Caco-2 (cell line): ENCODE results near the gene BCL2L12. TPM values are rescaled to one million over a fixed set of nuclear protein-coding genes. Genes with fewer than 3 reads are reported as not detected.

ENCODE experiments used
- BruUV-seq: library from RNA; stranded (reverse); fragments of 400-500 nt; replicated peaks from 2 replicates; lab custom pipeline; 2021; lab: Mats Ljungman, UMichigan
- CTCF ChIA-PET: fragments of 300-600 bp; sonication (Branson Sonifier 250); formaldehyde crosslinking; loops from one replicate; lab custom pipeline; 2022; ENCODE audit warnings: antibody characterized with exemption; lab: Charles Lee
- POLR2A ChIA-PET: fragments of 300-600 bp; sonication (Branson Sonifier 250); formaldehyde crosslinking; loops from one replicate; lab custom pipeline; 2022; ENCODE audit warnings: antibody characterized with exemption; lab: Charles Lee
- DNase-seq, 2 experiments: peaks; one replicate each; pipeline versions ENCODE4 v3.0.0 to v3.0.0-alpha.2; 2020 to 2022
- H3K27me3 ChIP-seq: replicated peaks from 2 replicates; pipeline ENCODE4 v1.6.0; 2011; ENCODE audit warnings: low read length; ENCODE audit not compliant: control insufficient read depth, insufficient read depth
- H3K36me3 ChIP-seq: 2 replicates; pipeline ENCODE4 v1.5.1; 2011; ENCODE audit warnings: low read length; ENCODE audit not compliant: control insufficient read depth, insufficient read depth
- H3K4me1 ChIP-seq: fragments of 250-450 bp; sonication (Bioruptor Pico); 2 replicates; pipeline ENCODE4 v1.5.1; 2020; ENCODE audit warnings: mild to moderate bottlenecking
- H3K4me3 ChIP-seq: 2 replicates; pipeline ENCODE4 v1.5.1; 2011; ENCODE audit warnings: low read depth, mild to moderate bottlenecking, control low read depth, low read length
- H3K9me3 ChIP-seq: fragments of 250-450 bp; sonication (Bioruptor Pico); 2 replicates; pipeline ENCODE4 v1.5.1; 2020; ENCODE audit warnings: mild to moderate bottlenecking, moderate library complexity
- H3K27ac Mint-ChIP-seq: one replicate; pipeline ENCODE4 v1.8.0; 2022; ENCODE audit warnings: mixed read lengths; ENCODE audit not compliant: unreplicated experiment
- H3K27me3 Mint-ChIP-seq: one replicate; pipeline ENCODE4 v1.8.0; 2022; ENCODE audit warnings: mixed read lengths; ENCODE audit not compliant: insufficient read depth, unreplicated experiment
- H3K36me3 Mint-ChIP-seq: one replicate; pipeline ENCODE4 v1.8.0; 2022; ENCODE audit warnings: mild to moderate bottlenecking, mixed read lengths; ENCODE audit not compliant: insufficient read depth, unreplicated experiment
- H3K4me1 Mint-ChIP-seq: one replicate; pipeline ENCODE4 v1.8.0; 2022; ENCODE audit warnings: low read depth, mixed read lengths; ENCODE audit not compliant: unreplicated experiment
- H3K4me3 Mint-ChIP-seq: one replicate; pipeline ENCODE4 v1.8.0; 2022; ENCODE audit warnings: mild to moderate bottlenecking, moderate library complexity, mixed read lengths; ENCODE audit not compliant: unreplicated experiment
- H3K9me3 Mint-ChIP-seq: one replicate; pipeline ENCODE4 v1.8.0; 2022; ENCODE audit warnings: mixed read lengths; ENCODE audit not compliant: unreplicated experiment
- intact Hi-C: fragments of 100-400 bp; cut with micrococcal nuclease; formaldehyde crosslinking; loops from one replicate; pipeline ENCODE4 v1.10.0; 2022; ENCODE audit not compliant: unreplicated experiment
- total RNA-seq: library from RNA; stranded (reverse); gene quantifications from 2 replicates; pipeline ENCODE4 v1.2.3, GENCODE V29; 2022
- TF ChIP-seq, protein P1 (sequence below), 2 experiments: fragments of 200-600 bp in 1 of 2; IDR thresholded peaks; 1 replicate in 1 of 2; 2 replicates in 1 of 2; pipeline versions ENCODE4 v1.5.1 to v1.8.0; 2011 to 2022; ENCODE audit warnings: antibody characterized with exemption in 1 of 2, control low read depth in 1 of 2, inconsistent platforms in 1 of 2, low read depth in 1 of 2, low read length in 1 of 2, mild to moderate bottlenecking in 1 of 2, moderate library complexity in 1 of 2; ENCODE audit not compliant: insufficient read depth in 1 of 2, severe bottlenecking in 1 of 2, unreplicated experiment in 1 of 2

BCL2L12 gene
- total RNA-seq, 1 experiment from 2014 or later = 111 TPM

DNA sequence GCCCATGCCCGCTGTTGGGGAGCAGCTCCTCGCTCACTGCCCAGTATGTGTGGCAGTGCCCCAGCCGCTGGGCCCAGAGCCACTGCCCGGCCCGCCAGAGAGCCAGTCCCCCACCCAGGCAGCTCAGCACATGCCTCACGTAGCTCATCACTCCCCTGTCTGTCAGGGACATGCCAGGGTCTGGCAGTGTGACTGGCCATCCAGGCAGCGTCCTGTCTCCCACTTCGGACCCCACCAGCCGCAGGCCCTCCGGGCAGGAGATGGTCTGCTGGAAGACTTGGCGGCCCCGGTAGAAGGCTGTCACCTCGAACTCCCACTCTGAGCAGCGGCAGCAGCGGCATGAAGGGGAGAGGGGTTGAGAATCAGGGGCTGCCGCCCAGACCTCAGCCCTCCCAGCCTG lies 3.7 kb upstream of the BCL2L12 start:
- no peak overlapping the region for H3K4me3 Mint-ChIP-seq
- peaks cover 14% of the 10 kb centered on the region for H3K4me1 Mint-ChIP-seq
- Histone ChIP-seq H3K36me3 (peaks cover 20% of the 10 kb centered on the region), H3K4me3 (no peak overlapping the region), H3K27me3 (no peaks in the 10 kb centered on the region), H3K9me3 (peaks cover 8% of the 10 kb centered on the region), H3K4me1 (peaks cover 13% of the 10 kb centered on the region; the same call in 1 of the 2 replicates)
- intact Hi-C loops = no loop called here
- H3K27me3 Mint-ChIP-seq = no peaks in the 10 kb centered on the region
- no peak for DNase-seq
- TF ChIP-seq, protein P1, sequence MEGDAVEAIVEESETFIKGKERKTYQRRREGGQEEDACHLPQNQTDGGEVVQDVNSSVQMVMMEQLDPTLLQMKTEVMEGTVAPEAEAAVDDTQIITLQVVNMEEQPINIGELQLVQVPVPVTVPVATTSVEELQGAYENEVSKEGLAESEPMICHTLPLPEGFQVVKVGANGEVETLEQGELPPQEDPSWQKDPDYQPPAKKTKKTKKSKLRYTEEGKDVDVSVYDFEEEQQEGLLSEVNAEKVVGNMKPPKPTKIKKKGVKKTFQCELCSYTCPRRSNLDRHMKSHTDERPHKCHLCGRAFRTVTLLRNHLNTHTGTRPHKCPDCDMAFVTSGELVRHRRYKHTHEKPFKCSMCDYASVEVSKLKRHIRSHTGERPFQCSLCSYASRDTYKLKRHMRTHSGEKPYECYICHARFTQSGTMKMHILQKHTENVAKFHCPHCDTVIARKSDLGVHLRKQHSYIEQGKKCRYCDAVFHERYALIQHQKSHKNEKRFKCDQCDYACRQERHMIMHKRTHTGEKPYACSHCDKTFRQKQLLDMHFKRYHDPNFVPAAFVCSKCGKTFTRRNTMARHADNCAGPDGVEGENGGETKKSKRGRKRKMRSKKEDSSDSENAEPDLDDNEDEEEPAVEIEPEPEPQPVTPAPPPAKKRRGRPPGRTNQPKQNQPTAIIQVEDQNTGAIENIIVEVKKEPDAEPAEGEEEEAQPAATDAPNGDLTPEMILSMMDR (IDR thresholded peaks at IDR 0.05; ENCODE audit: insufficient read depth in 1 of 2, low read depth in 1 of 2, low read length in 1 of 2, severe bottlenecking in 1 of 2, unreplicated experiment in 1 of 2) = no peak
- H3K27ac Mint-ChIP-seq = no peak overlapping the region
- POLR2A ChIA-PET = interaction anchor here (0.6 to 1.0 kb wide), 2 partner anchors 22 to 1328 kb away, joined by 3 read pairs; partner anchors contain the start of gene RRAS
- H3K36me3 Mint-ChIP-seq = peaks cover 88% of the 10 kb centered on the region
- no peaks in the 10 kb centered on the region for H3K9me3 Mint-ChIP-seq
- CTCF ChIA-PET = no interaction called here
- BruUV-seq = no TSS peak

DNA sequence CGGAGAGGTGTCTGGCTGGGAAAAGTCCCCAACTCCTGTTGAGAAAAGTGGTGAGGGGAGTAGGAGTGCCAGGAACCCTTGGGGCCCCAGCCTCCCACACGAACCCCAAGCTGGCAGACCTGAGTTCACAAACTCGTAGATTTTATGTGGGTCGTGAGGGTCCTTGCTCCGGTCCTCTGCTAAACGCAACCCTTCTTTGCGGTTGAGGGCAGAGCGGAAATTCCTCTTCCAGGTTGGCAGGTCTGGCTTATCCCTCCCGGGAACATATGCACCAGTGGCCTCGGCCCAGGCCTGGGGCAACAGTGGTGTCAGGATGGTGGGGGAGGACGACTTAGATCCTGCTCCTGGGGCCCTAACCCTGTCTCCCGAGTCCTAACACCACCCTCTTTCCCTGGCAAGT lies 2.5 kb upstream of the BCL2L12 start:
- Histone ChIP-seq H3K4me3 (no peak overlapping the region), H3K36me3 (peaks cover 18% of the 10 kb centered on the region), H3K4me1 (peaks cover 13% of the 10 kb centered on the region; the same call in 1 of the 2 replicates), H3K27me3 (no peaks in the 10 kb centered on the region), H3K9me3 (peaks cover 8% of the 10 kb centered on the region)
- ChIA-PET CTCF (interaction anchor here (0.6 to 1.5 kb wide), 2 partner anchors 18 to 59 kb away, joined by 4 to 7 read pairs; no protein-coding TSS in a partner anchor), POLR2A (no interaction called here)
- intact Hi-C loops = no loop called here
- TF ChIP-seq, protein P1 (IDR thresholded peaks at IDR 0.05; ENCODE audit: insufficient read depth in 1 of 2, low read depth in 1 of 2, low read length in 1 of 2, severe bottlenecking in 1 of 2, unreplicated experiment in 1 of 2) = no peak
- peak overlapping the region; percentile 35 for H3K27ac Mint-ChIP-seq
- H3K4me3 Mint-ChIP-seq = no peak overlapping the region
- no peaks in the 10 kb centered on the region for H3K9me3 Mint-ChIP-seq
- H3K4me1 Mint-ChIP-seq = peaks cover 18% of the 10 kb centered on the region
- BruUV-seq = no TSS peak
- peaks cover 83% of the 10 kb centered on the region for H3K36me3 Mint-ChIP-seq
- no peak for DNase-seq
- H3K27me3 Mint-ChIP-seq = no peaks in the 10 kb centered on the region

DNA sequence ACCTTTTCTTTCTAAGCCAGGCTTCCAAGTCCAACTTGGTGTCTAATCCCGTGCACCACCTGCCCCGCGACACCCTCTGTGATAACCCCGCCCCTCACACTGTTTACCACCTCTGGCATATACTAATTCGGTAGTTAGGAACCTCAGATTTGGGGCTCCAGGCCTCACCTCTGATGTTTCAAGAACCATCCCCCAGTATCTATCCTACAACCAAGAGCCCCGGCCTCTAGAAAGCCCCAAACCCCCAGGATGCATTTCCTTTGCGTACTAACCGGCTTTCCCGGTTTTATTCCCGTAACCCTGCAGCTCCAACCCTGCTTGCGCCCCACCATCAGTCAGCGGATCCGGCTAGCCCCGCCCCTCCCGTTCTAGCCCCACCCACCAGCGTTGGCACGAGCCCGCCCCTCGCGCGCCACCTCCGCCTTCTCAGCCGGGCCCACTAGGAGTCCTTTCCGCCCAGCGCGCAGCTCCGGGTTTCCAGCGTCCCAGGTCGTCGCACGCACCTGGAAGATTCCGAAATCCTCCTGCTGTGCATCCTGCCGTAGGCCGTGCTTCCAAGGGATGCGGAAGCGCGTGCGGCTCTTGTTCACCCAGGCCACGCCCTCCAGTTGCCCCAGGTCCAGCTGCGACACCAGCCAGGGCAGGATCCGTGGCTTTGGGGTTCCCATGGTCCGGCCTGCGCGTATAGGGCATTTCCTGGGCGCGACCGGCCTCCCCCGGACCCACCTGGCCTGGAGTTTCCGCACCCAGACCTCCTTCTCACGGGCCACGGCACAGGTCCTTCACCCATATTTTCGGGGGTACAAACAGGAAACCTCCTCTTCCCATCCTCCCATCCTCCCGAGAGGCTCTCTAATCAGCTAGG lies 1.3 kb upstream of the BCL2L12 start:
- CTCF ChIA-PET = interaction anchor here (0.6 to 2.0 kb wide), 6 partner anchors 9 to 94 kb away, joined by 4 to 14 read pairs (median 7); partner anchors contain the start of gene RRAS

More for the DNA sequence above, 1.3 kb upstream of the BCL2L12 start:
- H3K27ac Mint-ChIP-seq = peak overlapping the region; percentile 89
- Histone ChIP-seq H3K4me3 (peak overlapping the region; percentile 86), H3K4me1 (peaks cover 13% of the 10 kb centered on the region; the same call in 1 of the 2 replicates), H3K36me3 (peaks cover 10% of the 10 kb centered on the region), H3K9me3 (peaks cover 8% of the 10 kb centered on the region), H3K27me3 (no peaks in the 10 kb centered on the region)
- H3K9me3 Mint-ChIP-seq = no peaks in the 10 kb centered on the region
- no TSS peak for BruUV-seq
- POLR2A ChIA-PET = interaction anchor here (0.6 to 2.6 kb wide), 8 partner anchors 12 to 514 kb away, joined by 3 to 24 read pairs (median 6); partner anchors contain the start of genes NOSIP, PRMT1, PRRG2 and RPS11
- peak overlapping the region; percentile 93 for H3K4me3 Mint-ChIP-seq
- TF ChIP-seq, protein P1 (IDR thresholded peaks at IDR 0.05; ENCODE audit: insufficient read depth in 1 of 2, low read depth in 1 of 2, low read length in 1 of 2, severe bottlenecking in 1 of 2, unreplicated experiment in 1 of 2) = no peak
- peak; percentile 93 to 95 for DNase-seq
- intact Hi-C loops = loop anchor here (1.0 kb wide), 2 partner anchors 12 to 24 kb away; partner anchors contain the start of gene RRAS
- no peaks in the 10 kb centered on the region for H3K27me3 Mint-ChIP-seq
- H3K36me3 Mint-ChIP-seq = peaks cover 80% of the 10 kb centered on the region
- H3K4me1 Mint-ChIP-seq = peaks cover 18% of the 10 kb centered on the region
